ENCODE data around the gene AP5Z1.

AP5Z1 gene

DNA sequence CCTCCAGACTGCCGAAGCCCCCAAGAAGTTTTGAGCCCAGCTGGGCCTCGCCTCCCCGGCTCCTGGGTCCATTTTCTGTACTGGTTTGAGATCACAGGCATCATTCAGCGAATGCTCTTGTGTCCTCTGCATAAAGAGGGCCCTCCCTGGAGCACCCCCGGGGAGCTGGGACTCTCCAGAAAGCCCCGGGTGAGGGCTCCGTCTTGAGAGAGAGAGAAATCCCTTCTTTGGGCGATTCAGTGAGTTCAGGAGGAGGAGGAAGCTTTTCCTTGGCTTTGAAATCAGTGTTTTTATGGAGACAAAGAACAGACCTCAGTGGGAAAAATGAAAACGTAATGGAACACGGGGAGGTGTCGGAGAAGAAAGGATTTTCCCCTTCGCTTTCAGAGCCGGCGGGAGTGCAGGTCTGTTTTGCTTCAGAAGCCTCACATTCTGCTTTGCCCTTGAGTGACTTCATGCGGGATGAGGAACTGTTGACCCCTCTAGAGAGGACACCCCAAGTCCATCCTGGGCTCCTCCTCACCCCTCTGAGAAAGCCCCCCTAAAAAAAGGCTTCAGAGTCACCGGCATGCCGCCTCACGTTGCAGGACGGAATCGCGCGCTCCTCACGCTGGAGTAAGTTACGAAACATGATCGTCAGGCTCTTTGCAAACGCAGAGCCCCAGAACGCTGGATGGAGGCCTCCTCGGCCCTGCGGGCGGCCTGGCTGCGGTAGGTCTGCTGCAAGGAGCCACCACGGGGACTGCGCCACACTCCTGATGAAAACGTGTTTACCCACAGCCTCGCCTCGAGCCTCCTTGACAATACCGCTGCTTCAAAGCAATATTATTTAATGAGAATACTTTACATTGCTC lies 8.5 kb upstream of the AP5Z1 start:
- DNase-seq (ENCODE audit: low read depth in 3 of 3) = no peak

GRCh38 chr7:4768597-4769569 lies 6.5 kb upstream of the AP5Z1 start:
- no peak for DNase-seq (ENCODE audit: low read depth in 3 of 3)

- DNase-seq (ENCODE audit: low read depth in 3 of 3) = no peak
Observed at GRCh38 chr7:4769761-4770160, 5.7 kb upstream of the AP5Z1 start.

GRCh38 chr7:4770886-4771285 lies 4.5 kb upstream of the AP5Z1 start:
- no peak for DNase-seq (ENCODE audit: low read depth in 3 of 3)

- no peak for DNase-seq (ENCODE audit: low read depth in 3 of 3)
Observed at GRCh38 chr7:4771737-4772136, 3.7 kb upstream of the AP5Z1 start.

- no peak for DNase-seq (ENCODE audit: low read depth in 3 of 3)
Observed at GRCh38 chr7:4772306-4772705, 3.1 kb upstream of the AP5Z1 start.

DNA sequence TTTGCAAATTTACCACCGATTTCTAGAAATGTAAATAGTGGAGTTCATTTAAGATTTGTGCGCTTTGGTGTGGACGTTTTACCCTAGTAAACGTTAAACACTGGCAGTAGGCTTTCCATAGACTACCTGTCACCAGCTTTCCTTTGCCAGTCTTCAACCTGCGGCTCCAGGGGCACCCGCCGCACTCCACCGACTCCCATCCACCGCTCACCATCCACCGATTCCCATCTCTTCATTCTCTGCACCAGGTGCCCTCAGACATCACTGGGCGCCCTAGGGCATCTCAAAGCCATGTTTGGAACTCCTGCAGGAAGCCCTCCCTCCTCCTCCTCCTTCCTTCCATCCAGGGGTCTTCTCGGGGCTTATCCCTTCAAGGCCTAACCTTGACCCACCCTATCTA lies 1.4 kb upstream of the AP5Z1 start:
- no peak for DNase-seq (ENCODE audit: low read depth in 3 of 3)

DNA sequence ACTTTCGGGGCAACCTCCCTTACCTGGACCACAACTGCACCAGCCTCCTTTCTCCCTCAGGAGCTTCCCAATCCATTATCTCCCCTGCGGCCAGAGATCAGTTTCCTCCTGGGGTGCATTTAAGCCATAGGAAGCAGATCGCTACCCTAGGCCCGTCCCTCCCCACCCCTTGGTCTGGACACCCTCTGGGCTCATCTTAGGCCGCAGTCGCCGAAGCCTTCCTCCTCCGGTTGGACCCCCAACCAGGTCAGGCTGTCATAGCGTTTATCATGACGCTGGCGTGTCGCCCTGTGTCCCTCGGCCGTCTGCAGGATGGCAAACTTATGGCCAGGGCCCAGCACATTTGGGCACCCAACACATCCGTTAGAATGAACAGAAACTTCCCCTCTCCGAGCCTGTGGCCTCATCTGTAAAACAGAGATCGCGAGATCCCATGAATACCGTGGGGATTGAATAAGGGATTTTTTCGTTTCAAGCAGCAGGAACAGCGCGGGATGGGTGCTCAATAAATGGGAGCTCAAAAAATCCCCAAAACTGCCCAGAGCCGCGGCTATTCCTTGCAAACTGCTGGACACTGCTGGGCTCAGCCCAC lies 669 bp upstream of the AP5Z1 start:
- no peak for DNase-seq (ENCODE audit: low read depth in 3 of 3)

DNA sequence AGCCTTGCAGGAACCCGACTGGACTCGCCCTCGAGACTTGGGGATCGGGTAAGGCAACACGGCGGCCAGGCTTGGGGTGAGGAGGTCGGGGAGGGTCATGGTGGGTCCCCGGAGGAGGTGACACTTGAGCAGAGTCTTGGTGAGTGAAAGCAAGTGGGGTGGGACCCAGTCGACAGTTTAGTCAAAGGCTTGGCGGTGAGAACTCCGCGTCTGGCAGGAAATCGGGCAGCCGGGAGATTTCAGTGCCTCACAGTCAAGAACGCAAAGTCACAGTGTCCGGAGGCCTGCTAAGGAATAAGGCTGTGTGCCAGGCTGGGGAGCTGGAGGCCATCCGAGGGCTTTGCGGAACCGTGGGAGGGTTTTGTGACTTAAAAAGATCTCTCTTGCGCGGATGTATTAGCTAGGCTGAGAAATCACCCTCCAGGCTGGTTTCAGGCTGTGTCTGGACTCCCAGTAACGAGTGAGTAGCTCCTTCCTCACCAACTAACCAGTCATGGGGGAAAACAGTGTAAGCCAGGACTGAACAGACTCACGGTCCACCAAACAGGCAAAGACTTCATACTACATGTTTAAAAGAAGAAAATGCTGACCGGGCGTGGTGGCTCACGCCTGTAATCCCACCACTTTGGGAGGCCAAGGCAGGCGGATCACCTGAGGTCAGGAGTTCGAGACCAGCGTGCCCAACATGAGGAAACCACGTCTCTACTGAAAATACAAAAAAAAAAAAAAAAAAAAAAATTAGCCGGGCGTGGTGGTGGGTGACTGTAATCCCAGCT lies 613 bp downstream of the AP5Z1 start:
- peak in 1 of 3 experiments; percentile 26 for DNase-seq (ENCODE audit: low read depth in 3 of 3)

DNA sequence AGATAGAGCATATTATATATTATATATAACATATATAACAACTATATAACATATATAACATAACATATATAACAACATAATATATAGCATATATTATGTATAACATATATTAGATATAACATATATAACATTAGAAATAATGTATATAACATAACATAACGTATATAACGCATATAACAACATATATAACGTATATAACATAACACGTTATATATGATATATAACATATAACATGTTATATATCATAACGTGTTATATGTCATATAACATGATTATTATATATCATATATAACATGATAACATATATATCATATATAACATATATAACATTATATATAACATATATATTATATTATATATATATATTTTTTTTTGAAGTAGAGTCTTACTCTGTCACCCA lies 3.7 kb downstream of the AP5Z1 start:
- DNase-seq (ENCODE audit: low read depth in 3 of 3) = no peak

DNA sequence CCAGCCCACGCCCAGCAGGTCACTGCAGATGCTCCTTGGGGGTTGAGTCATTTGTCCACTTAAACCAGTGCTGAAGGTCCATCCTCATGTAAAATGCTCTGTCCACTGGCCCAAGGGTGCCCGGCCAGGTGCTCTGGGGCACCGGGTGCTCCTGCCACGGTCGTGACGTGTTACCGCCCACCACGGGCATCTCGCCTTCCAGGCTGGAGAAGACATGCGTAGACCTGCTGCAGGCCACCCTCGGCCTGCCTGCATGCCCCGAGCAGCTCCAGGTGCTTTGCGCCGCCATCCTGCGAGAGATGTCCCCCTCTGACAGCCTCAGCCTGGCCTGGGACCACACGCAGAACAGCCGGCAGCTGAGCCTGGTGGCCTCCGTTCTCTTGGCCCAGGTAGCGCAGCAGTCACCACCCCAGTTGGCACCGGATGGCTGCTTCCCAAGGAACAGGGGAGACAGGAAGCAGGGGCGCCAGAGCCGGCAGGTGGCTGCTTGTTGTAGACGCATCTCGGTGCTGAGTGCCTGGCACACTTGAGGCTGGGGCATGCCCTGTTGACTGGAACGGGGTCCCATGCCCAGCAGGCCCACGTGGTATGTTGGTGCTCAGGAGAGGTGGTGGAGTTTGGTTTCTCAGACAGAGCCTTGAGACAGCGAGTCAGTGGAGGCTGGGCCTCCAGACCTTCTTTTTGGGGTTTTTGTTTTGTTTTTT lies 6.1 kb downstream of the AP5Z1 start:
- no peak for DNase-seq (ENCODE audit: low read depth in 3 of 3)

GRCh38 chr7:4782333-4783291 lies 7.2 kb downstream of the AP5Z1 start:
- DNase-seq (ENCODE audit: low read depth in 3 of 3) = no peak

- no peak for DNase-seq (ENCODE audit: low read depth in 3 of 3)
Observed at GRCh38 chr7:4783292-4783652, 7.8 kb downstream of the AP5Z1 start.

DNA sequence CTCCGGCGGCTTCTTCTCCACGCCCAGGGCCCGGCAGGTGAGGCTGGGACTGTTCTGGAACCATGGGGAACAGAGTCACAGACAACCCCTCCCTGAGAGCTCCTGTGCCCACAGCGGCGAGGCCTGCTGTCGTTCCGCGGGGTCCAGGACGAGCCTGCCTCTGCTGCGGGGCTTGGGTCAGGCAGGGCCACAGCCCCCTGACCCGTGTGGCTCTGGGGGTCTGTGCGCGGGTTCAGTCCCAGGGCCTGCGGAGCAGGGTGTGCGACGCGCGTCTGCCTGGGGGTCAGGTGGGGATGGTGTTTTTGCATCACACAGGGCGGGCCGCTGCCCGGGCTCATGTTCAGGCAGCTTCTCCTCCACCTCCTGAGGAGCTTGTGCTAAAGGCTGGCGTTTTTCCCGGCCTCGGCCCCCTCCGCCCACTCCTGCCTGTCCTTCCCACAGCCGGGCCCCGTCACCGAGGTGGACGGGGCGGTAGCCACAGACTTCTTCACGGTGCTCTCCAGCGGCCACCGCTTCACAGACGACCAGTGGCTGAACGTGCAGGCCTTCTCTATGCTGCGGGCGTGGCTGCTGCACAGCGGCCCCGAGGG lies 8.4 kb downstream of the AP5Z1 start:
- DNase-seq (ENCODE audit: low read depth in 3 of 3) = no peak

GRCh38 chr7:4784799-4785198 lies 9.4 kb downstream of the AP5Z1 start:
- DNase-seq (ENCODE audit: low read depth in 3 of 3) = no peak

- DNase-seq (ENCODE audit: low read depth in 3 of 3) = no peak
Observed at GRCh38 chr7:4785371-4785770, 9.9 kb downstream of the AP5Z1 start.

DNA sequence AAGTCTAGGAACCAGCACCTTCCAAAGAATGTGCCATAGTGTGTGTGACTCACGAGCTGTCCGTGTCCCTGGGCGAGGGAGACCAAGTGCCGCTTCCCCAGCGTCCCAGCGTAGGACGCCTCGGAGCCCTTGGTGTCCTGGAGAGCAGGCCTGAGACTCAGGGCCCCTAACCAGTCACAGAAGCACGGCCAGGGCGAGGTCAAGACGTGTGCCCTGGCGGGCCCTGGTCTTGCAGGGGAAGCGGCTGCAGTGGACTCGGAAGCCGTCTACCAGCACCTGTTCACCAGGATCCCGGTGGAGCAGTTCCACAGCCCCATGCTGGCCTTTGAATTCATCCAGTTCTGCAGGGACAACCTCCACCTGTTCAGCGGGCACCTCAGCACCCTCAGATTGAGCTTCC lies 10.6 kb downstream of the AP5Z1 start:
- DNase-seq (ENCODE audit: low read depth in 3 of 3) = no peak

- no peak for DNase-seq (ENCODE audit: low read depth in 3 of 3)
Observed at GRCh38 chr7:4787541-4787940, 12.1 kb downstream of the AP5Z1 start.

- no peak for DNase-seq (ENCODE audit: low read depth in 3 of 3)
Observed at GRCh38 chr7:4787947-4788626, 12.7 kb downstream of the AP5Z1 start.
